GM18526 (cell line): ENCODE data around the gene LEKR1.

Experiments
- POLR2A ChIP-seq: IDR thresholded peaks from 3 replicates; pipeline ENCODE4 v1.6.1; 2011; ENCODE audit not compliant: insufficient read length; ENCODE audit errors: extremely low read depth

LEKR1 gene

GRCh38 chr3:156819842-156820691 is 6.1 kb upstream of the LEKR1 start:
- TF ChIP-seq POLR2A = no peak

DNA sequence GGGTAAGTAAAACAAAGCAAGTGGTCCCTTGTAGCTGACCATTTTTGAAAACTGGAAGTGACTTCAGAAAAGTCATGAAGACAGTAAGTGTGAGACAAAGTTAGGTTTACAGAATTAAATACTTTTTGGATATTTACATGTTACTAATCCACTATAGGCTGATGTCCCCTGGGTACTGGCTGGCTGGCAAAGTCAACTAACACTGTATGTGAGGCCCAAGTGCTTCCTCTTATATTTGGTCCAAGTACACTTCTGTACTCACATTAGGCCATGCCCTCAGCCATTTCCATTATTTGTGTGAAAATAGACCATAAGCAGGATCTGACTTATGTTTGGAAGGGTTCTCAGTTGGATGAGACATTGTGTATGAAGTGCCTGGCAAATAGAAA is 5.5 kb upstream of the LEKR1 start:
- TF ChIP-seq POLR2A = no peak

DNA sequence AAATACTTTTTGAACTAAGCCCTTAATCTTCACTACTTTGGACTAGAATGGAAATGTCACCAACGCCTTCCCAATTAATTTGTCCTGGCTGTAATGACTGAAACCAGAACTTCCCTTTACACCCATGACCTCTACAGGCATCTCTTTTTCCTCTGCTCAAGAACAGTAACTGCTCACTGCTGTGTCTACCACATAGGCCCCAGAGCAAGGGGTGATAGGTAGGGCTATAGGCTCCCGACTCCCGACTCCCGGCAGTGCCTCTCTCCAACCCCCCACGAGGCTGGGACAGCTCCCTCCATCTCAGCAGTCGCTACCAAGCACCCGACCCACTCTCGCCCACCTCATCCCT is 384 bp upstream of the LEKR1 start:
- no peak for TF ChIP-seq POLR2A

DNA sequence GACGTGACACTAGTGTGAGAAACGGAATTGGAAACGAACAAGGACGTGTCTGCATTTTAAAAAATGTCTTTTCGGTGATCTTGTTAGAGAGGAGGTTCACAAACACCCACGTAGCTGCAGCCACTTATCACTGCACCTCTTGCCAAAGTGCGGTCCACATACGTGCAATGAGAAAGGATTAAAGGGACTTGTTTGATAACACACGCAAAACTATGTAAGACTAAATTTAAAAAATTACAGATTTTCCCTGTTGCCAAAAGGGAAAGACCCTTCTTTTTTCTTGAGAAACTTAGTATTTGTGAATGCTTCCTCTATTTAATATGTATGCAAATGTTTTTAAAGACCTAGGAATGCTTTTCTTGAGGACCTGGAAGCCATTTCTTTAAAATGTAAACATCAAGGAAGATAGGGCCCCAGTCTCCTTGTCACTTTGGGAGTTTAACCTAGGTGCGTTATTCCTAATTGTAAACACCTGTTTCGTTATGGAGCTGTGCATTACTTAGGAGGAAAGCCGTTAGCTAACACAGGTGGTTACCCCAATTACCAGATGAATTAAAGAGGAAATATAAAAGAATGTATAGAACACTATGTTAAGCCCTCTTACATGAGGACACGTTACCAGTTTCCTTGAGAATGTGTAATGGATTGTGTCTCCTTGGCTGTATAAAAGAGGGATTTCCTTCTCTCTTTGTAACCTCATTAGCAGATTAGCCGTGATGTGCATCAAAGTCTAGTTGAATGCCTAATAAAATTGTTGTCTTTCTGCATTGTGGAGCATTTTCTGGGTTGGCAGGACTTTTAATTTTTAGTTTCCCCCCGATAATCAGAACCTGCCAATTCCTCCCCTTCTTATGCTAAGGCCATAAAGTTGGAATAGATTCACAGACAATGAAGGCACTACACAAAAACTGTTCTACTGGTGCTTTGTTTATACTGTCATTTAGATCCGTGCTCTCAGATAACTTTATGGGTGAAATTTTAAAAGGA is 1.0 kb downstream of the LEKR1 start:
- TF ChIP-seq POLR2A = no peak

DNA sequence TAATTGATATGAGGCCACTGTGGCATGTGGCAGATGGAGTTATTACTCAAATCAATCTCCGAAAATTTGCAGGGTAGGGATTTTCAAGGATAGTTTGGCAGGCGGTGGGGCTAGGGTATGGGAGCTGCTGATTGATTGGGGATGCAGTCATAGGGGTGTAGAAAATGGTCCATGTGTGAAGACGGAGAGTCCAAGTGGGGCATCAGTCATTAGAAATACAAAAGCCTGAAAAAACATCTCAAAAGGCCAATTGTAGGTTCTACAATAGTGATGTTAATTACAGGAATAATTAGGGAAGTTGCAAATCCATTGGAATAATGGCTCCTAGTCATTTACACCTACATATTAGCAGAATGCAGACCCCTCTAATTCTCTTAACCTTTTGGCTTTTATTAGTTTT is 4.9 kb downstream of the LEKR1 start:
- no peak for TF ChIP-seq POLR2A

DNA sequence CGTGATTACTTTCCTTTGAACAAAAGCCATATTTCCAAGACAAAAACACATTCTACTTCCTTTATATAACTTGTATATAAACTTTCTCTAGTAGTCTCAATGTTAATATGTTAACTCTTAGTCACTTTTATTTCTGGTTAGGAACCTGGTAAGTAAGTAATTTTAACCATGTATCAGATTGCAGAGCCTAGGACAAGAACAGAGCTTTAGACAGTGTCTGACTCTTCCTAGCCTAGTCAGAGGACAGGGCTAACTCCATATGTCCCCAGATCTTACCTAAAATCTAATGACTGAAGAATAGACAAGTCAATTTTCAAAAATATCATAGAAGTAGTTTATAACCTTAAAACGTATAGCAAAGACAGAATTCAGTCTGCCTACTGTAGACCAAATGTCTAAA is 8.3 kb downstream of the LEKR1 start:
- no peak for TF ChIP-seq POLR2A

GRCh38 chr3:156834962-156835535 is 8.9 kb downstream of the LEKR1 start:
- no peak for TF ChIP-seq POLR2A

GRCh38 chr3:156836701-156837100 is 10.5 kb downstream of the LEKR1 start:
- TF ChIP-seq POLR2A = no peak

DNA sequence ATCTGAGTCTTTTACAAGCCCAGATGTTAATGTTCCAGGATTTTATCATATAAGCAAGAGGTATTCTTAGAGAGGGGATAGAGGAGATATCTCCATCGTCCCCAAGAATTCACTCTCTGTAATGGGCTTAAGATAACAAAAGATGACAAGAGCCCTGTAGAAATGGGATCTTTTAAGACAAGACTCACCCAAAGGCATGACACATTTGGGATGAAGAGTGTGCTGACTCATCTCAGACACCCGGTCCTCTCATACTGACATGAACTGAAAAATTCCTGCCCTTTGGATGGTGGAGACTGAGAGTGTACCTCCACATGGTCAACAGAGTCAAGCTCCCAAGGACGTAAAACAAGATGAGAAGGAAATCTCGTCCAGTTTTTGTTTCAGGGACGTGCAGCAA is 11.0 kb downstream of the LEKR1 start:
- TF ChIP-seq POLR2A = no peak

GRCh38 chr3:156838035-156838434 is 11.9 kb downstream of the LEKR1 start:
- TF ChIP-seq POLR2A = no peak

GRCh38 chr3:156840826-156841689 is 14.9 kb downstream of the LEKR1 start:
- TF ChIP-seq POLR2A = no peak

GRCh38 chr3:156843071-156843808 is 17.1 kb downstream of the LEKR1 start:
- TF ChIP-seq POLR2A = no peak

DNA sequence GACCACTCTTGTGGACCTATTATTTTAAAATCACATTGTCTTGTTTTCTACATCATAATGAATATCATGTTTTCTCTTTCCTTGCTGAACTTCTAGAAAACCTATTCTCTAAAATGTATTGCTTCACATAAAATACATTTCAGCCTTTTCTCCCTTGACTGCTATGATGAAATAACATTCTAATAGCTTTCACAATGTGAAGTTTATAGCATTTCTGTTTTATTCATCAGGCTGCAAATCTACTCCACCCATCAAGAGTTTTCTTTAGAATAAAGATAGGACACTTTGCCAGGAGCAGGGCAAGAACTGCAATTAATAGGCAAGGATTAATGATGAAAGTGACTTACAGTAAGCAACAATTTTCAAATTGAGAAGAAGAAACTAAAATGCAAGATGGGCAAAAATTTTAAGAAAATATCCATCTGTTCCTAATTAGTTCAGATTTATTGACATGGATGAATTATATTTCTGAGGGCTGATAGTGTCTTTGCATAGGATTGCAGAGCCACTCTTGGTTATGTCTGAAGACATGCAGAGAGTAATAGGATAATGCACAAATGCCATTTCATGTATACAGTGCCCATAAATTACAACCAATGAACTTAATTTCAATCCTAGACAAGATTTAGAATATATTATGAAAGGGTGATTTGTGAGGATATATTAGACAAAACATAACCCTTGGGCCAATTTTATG is 21.7 kb downstream of the LEKR1 start:
- no peak for TF ChIP-seq POLR2A

- no peak for TF ChIP-seq POLR2A
Observed at GRCh38 chr3:156859578-156859977, 33.4 kb downstream of the LEKR1 start.
